ENCODE results near the gene C9orf43.
"Not testable (repeated sequence)": the region's sequence is repeated elsewhere in the genome, so short reads cannot be mapped to it uniquely, and the experiment has no call there.

C9orf43 gene, protein sequence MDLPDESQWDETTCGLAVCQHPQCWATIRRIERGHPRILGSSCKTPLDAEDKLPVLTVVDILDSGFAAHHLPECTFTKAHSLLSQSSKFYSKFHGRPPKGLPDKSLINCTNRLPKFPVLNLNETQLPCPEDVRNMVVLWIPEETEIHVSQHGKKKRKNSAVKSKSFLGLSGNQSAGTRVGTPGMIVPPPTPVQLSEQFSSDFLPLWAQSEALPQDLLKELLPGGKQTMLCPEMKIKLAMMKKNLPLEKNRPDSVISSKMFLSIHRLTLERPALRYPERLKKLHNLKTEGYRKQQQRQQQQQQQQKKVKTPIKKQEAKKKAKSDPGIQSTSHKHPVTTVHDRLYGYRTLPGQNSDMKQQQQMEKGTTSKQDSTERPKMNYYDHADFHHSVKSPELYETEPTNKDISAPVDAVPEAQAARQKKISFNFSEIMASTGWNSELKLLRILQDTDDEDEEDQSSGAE

DNA sequence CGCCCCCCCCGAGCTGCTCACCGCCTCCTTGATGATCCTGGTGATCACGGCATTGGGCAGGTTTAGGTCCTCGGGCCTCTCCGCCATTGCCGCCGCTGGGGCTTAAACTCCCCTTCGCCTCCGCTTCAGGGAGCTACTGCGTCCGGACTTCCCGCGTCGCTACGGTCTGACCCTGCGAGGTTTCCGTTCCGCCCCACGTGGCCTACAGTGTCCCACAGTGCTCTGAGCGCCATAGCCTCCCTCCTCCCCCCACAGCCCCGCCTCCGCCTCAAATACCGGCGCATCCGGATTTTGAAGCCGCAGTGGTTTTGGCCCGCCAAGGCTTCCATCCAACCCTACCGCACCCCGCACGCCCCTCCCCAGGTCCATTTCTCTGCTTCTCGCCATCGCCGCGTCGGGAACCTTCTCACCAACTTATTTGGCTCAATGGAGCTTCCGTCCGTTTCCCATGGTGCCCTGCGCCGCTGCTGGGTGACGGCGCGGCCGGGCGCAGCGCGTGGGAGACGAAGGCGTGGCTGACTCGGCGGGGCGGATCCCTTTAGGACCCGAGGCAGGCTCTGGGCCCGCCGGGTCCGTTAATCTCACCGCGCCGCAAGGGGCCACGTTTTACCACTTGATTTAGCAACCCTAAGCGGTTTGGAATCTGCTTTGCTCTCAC is at the start of gene C9orf43, which contains the start of gene POLE3:
TSS of gene C9orf43 (plus strand) at position 541 of the 658 bp plus-strand sequence. CDS start 2,747 bp downstream, outside the sequence.
TSS of gene POLE3 (minus strand) at position 469 of the 658 bp plus-strand sequence. CDS start at position 87, 382 bp downstream.
- peak; percentile 87 to 100 (median 99) for DNase-seq

DNA sequence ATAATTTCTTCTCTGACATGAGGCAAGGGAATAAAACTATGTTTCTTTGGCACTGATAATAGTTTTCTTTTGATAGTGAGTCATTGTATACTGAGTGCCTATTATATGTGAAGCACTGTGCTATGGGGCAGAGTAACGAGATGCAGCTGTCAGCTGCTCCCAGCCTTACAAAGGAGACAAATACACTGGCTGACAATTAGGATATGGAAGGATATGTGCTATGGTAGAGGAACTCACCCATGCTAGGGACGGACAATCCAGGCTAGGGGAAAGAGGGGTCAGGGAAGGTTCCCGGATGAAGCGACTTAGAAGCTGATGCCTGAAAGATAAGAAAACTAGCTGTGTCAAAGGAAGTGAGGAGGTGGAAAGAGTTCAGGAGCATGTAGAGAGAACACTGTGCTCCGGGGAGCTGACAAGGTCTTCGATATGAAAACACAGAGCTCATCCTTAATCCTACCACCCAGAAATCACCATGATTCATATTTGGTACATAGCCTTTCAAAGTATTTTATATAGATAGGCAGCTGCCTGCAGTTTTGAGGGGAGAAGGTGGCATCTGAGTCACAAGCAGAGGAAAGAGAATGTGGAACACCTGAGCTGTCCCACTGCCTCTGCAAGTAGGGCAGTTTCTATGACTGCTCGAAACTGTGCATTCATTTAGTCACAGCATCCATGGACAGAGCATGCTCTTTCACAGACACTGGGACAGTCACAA is 49.1 kb upstream of the C9orf43 start:
- DNase-seq = peak in 1 of 3 experiments; percentile 32

- DNase-seq = no peak
Measured at GRCh38 chr9:113363336-113363735, 47.2 kb upstream of the C9orf43 start.

GRCh38 chr9:113364951-113365350 is 45.6 kb upstream of the C9orf43 start:
- peak in 1 of 3 experiments; percentile 19 for DNase-seq

DNA sequence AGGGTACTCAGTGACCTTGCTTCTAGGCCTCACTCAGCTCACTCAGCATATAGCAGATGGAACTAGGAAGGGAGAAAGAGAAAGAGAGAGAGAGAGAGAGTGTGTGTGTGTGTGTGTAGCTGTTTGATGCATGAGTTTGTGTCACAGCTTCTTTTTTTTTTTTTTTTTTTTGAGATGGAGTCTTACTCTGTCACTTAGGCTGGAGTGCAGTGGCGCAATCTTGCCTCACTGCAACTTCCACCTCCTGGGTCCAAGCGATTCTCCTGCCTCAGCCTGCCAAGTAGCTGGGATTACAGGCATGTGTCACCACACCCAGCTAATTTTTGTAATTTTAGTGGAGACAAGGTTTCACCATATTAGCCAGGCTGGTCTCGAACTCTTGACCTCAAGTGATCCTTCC is 44.9 kb upstream of the C9orf43 start:
- DNase-seq = not testable (repeated sequence)

GRCh38 chr9:113368348-113368981 is 42.1 kb upstream of the C9orf43 start:
- no peak for DNase-seq

- no peak for DNase-seq
Measured at GRCh38 chr9:113368982-113369854, 41.3 kb upstream of the C9orf43 start.

GRCh38 chr9:113369855-113370140 is 40.7 kb upstream of the C9orf43 start:
- DNase-seq = no peak

DNA sequence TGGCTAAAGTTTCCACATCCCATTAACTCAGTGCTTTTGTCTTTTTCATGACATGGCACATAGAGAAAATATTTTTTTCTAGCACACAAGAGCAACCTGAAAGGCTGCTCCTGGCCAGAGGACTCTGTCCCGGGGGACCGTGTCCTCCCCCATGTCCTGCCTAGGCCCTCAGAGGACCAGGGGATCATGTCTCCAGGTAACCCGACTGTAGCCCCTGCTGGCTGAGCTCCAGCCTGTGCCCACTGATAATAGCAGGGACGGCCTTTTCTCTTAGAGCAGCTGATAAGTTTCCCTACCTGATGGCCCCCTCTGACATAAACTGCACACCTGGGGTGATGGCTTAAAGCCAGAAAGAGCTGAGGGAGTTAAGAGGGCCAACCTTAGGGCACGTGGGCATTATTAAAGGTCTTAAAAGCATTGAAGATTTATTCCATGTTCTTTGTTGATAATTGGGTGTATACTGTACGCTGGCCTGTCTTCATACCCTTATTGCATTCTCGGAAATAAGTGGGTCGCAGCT is 39.7 kb upstream of the C9orf43 start:
- DNase-seq = peak in 2 of 3 experiments; percentile 47 to 81

DNA sequence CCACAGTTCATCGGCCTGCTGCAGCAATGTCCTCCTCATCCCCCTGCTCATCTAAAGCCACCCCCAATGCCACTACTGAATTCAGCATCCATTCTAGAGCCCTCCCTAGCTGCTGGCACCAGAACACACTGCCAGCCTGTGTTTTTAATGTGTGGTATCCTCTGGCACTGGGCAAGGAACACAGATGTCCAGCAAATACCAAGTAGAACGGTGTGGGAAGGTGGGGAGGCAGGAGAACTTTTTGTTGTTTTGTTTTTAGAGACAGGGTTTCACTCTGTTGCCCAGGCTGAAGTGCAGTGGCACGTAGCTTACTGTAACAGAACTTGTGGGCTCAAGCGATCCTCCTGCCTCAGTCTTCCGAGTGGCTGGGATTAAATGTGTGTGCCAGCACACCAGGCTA is 38.5 kb upstream of the C9orf43 start:
- DNase-seq = no peak

DNA sequence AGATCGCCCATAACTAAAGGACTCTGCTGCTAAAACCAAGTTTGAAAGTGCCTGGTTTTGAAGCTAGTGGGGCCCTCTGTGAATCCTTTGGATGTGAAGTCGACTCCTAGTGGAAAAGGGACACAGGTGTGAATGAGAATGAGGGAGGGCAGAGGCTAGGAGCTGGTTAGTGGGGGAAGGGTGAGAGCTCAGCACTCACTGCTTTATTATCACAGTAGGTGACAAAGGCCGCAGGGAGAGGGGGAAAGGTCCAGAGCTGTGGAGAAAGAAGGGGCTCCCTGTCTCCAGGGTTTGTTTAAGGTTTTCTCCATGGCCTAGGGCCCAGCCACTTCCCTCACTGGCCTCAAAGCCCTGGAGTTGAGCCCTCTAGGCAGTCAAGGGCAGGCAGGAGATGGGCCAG is 37.3 kb upstream of the C9orf43 start:
- DNase-seq = peak in 2 of 3 experiments; percentile 37 to 68

GRCh38 chr9:113373676-113374392 is 36.7 kb upstream of the C9orf43 start:
- DNase-seq = no peak

GRCh38 chr9:113375057-113376023 is 35.2 kb upstream of the C9orf43 start:
- DNase-seq = no peak

GRCh38 chr9:113376634-113377567 is 33.6 kb upstream of the C9orf43 start, which contains the start of gene HDHD3:
Gene HDHD3, minus strand, starts transcription at chr9:113376986. Its CDS starts 2,632 bp downstream, at chr9:113374354.
- DNase-seq = peak; percentile 72 to 83 (median 80)

DNA sequence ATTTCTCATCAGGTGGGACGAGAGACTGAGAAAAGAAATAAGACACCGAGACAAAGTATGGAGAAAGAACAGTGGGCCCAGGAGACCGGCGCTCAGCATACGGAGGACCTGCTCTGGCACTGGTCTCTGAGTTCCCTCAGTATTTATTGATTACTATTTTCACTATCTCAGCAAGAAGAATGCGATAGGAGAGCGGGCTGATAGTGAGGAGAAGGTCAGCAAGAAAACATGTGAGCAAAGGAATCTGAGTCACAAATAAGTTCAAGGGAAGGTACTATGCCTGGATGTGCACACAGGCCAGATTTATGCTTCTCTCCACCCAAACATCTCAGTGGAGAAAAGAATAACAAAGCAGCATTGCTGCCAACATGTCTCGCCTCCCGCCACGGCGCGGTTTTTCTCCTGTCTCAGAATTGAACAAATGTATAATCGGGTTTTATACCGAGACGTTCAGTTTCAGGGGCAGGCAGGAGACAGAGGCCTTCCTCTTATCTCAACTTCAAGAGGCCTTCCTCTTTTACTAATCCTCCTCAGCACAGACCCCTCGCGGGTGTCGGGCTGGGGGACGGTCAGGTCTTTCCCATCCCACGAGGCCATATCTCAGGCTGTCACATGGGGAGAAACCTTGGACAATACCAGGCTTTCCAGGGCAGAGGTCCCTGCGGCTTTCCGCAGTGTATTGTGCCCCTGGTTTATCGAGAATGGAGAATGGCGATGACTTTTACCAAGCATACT is 31.3 kb upstream of the C9orf43 start:
- DNase-seq = not testable (repeated sequence)

DNA sequence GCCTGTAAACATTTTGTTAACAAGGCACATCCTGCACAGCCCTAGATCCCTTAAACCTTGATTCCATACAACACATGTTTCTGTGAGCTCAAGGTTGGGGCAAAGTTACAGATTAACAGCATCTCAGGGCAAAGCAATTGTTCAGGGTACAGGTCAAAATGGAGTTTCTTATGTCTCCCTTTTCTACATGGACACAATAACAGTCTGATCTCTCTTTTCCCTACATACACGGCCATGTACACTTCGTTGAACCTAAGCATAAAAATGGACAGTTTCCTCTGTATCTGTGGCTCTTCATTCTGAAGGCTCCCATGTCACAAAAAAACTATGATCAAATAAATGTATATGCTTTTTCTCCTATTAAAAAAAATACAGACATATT is 30.7 kb upstream of the C9orf43 start:
- DNase-seq = not testable (repeated sequence)

DNA sequence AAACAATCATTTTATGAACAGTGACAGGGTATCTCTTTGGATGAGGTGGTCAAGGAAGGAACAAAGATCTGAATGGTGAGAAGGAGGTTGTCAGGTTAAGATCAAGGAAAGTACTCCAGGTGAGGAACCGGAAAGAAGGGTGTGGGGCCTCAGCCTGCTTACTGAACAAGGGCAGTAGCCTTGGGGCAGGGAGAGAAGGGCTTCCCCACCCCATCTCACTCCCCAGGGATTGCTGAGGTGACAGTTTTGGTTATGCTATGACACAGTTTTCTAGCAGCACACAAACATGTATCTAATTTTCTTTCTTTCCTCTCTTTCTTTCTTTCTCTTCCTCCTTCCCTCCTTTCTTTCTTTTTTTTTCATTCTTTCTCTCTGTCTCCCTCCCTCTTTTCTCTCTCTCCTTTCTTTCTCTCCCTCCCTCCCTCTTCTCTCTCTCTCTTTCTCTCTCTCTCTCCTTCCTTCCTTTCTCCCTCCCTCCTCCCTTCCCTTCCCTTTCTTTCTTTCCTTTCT is 29.6 kb upstream of the C9orf43 start:
- DNase-seq = peak in 2 of 3 experiments; percentile 35 to 39
